ENCODE data around the gene SORT1. TPM values are rescaled to one million over a fixed set of nuclear protein-coding genes. Genes with fewer than 3 reads are reported as not detected.

SORT1 gene
- total and polyA plus RNA-seq, 2 of the 8 experiments (the other 6 are each of a cell fraction or from before 2014, with no cell fraction given): 18.7 to 69.6 TPM

- Histone ChIP-seq H2BK5ac (ENCODE audit: low read depth, low read length) (peak overlapping the region; percentile 81; the same call in 1 of the 2 replicates), H3K9me3 (ENCODE audit: insufficient read depth in 2 of 2, low read depth in 1 of 2, low read length in 1 of 2) (no peaks in the 10 kb centered on the region), H3K79me2 (ENCODE audit: control insufficient read depth in 1 of 2, insufficient read depth in 2 of 2, low read length in 2 of 2) (peaks cover 0 to 13% of the 10 kb centered on the region in 2 experiments; a peak in 1 of 4 replicates), H3K4me2 (ENCODE audit: insufficient read depth in 1 of 2, low read depth in 2 of 2, low read length in 2 of 2) (peak overlapping the region in 1 of 2 experiments; percentile 55; a peak in 3 of 4 replicates), H3K18ac (ENCODE audit: extremely low read depth, low read length) (no peak overlapping the region; the same call in none of the 2 replicates), H2BK20ac (ENCODE audit: low read length) (no peak overlapping the region), H3K23me2 (ENCODE audit: low read depth, low read length) (no peaks in the 10 kb centered on the region; the same call in 1 of the 2 replicates), H3K14ac (ENCODE audit: insufficient read length) (no peak overlapping the region), H3K79me1 (ENCODE audit: low read depth, low read length) (peaks cover 6% of the 10 kb centered on the region; the same call in 1 of the 2 replicates), H3K4me3 (ENCODE audit: extremely low read depth in 1 of 4, insufficient read depth in 2 of 4, low read depth in 3 of 4, low read length in 4 of 4) (no peak overlapping the region), H2BK15ac (ENCODE audit: low read length) (no peak overlapping the region), H4K20me1 (replicated peaks in 1 of 2; ENCODE audit: control insufficient read depth in 1 of 2, insufficient read depth in 2 of 2, low read length in 2 of 2) (peaks cover 0 to 2% of the 10 kb centered on the region in 2 experiments), H2AK5ac (ENCODE audit: low read depth, low read length) (no peak overlapping the region), H3K56ac (replicated peaks; ENCODE audit: insufficient read length, low read depth, low read length) (no peak overlapping the region), H3K4ac (replicated peaks; ENCODE audit: insufficient read length, low read depth, low read length) (no peak overlapping the region), H3K27ac (ENCODE audit: low read depth, low read length) (peak overlapping the region; percentile 39; the same call in 1 of the 2 replicates), H2AFZ (ENCODE audit: low read length) (no peak overlapping the region), H4K91ac (replicated peaks; ENCODE audit: insufficient read length, low read length) (no peak overlapping the region), H3K36me3 (ENCODE audit: control insufficient read depth in 2 of 4, insufficient read depth in 4 of 4, low read length in 3 of 4) (peaks cover 4 to 10% (median 7%) of the 10 kb centered on the region in 4 experiments; a peak in 5 of 8 replicates), H3K4me1 (replicated peaks in 1 of 4; ENCODE audit: control insufficient read depth in 3 of 4, insufficient read depth in 4 of 4, low read length in 3 of 4) (peaks cover 0 to 20% (median 12%) of the 10 kb centered on the region in 4 experiments; a peak in 6 of 7 replicates), H4K5ac (ENCODE audit: insufficient read length, low read depth, low read length) (no peak overlapping the region), H2BK120ac (replicated peaks; ENCODE audit: low read depth, low read length) (no peak overlapping the region), H3K27me3 (replicated peaks in 1 of 4; ENCODE audit: control insufficient read depth in 3 of 4, extremely low read depth in 1 of 4, insufficient read depth in 3 of 4, low read length in 3 of 4) (no peaks in the 10 kb centered on the region), H4K8ac (ENCODE audit: extremely low read depth, insufficient read depth, low read length) (peak overlapping the region; percentile 9; the same call in 1 of the 2 replicates), H2BK12ac (ENCODE audit: low read depth, low read length) (peak overlapping the region; percentile 60; the same call in 1 of the 2 replicates), H3K23ac (ENCODE audit: insufficient read length) (no peak overlapping the region), H3K9ac (replicated peaks in 1 of 4; ENCODE audit: extremely low read depth in 1 of 4, low read depth in 3 of 4, low read length in 3 of 4) (0 out of 7 replicates have a peak overlapping the region, but pooled peaks of 1 of the 4 experiments have one; percentile 7)
- TF ChIP-seq RBBP5 (IDR thresholded peaks at IDR 0.05; ENCODE audit: borderline replicate concordance, low read depth, low read length) (peak; percentile 47; the same call in 1 of the 2 replicates), KDM5A (IDR thresholded peaks at IDR 0.05; ENCODE audit: low read length) (no peak), TBP (IDR thresholded peaks at IDR 0.05; ENCODE audit: low read depth, low read length) (no peak), POLR2A (IDR thresholded peaks at IDR 0.05; ENCODE audit: control extremely low read depth in 1 of 2, low read depth in 2 of 2, low read length in 2 of 2) (no peak)
- no peak for DNase-seq (ENCODE audit: low read depth in 1 of 2, low spot score in 2 of 2)
- 72% methylated on average over 6 of the region's 7 CpGs; no CpG with 5 or more reads in 1 of the 2 experiments for WGBS, 2 experiments (ENCODE audit: extremely low coverage in 1 of 2, insufficient coverage in 1 of 2, insufficient read length in 1 of 2, insufficient replicate concordance in 2 of 2, low coverage in 1 of 2, low lambda C conversion rate in 2 of 2, missing lambda C conversion rate in 1 of 2)
- no peak for FAIRE-seq
- POLR2A ChIA-PET (ENCODE audit: partially characterized antibody): interaction anchor here (0.7 to 1.5 kb wide), 6 partner anchors 10 to 213 kb away, joined by 3 to 7 read pairs (median 3); partner anchors contain the start of genes PSRC1 and SARS1
- CTCF ChIA-PET (ENCODE audit: partially characterized antibody): interaction anchor here (0.6 to 8.5 kb wide), 19 partner anchors 10 to 238 kb away, joined by 3 to 95 read pairs (median 3); partner anchors contain the start of genes ATXN7L2, CELSR2, PSRC1 and SORT1
These were observed 137.8 kb downstream of the SORT1 start for GRCh38 chr1:109259674-109260557.
